NAMALWA (cell line): ENCODE measurements around the gene WDR82.

Experiments
- DNase-seq: peaks from one replicate; pipeline ENCODE4 v3.0.0-alpha.2; 2015; ENCODE audit warnings: low spot score

WDR82 gene

GRCh38 chr3:52238193-52238760, 40.2 kb downstream of the WDR82 start:
- no peak for DNase-seq

- no peak for DNase-seq
These were observed 40.7 kb downstream of the WDR82 start for GRCh38 chr3:52237657-52238172.

GRCh38 chr3:52237006-52237656, 41.3 kb downstream of the WDR82 start:
- no peak for DNase-seq

GRCh38 chr3:52236424-52236886, 42.0 kb downstream of the WDR82 start:
- DNase-seq: no peak

- no peak for DNase-seq
These were observed 43.7 kb downstream of the WDR82 start for GRCh38 chr3:52234516-52235447.

- no peak for DNase-seq
These were observed 44.5 kb downstream of the WDR82 start for GRCh38 chr3:52233968-52234367.

- no peak for DNase-seq
These were observed 45.3 kb downstream of the WDR82 start for GRCh38 chr3:52233108-52233591.

GRCh38 chr3:52232279-52233107, 46.0 kb downstream of the WDR82 start:
- no peak for DNase-seq

GRCh38 chr3:52231502-52232278, 46.8 kb downstream of the WDR82 start:
- peak; percentile 69 for DNase-seq

GRCh38 chr3:52230889-52231499, 47.5 kb downstream of the WDR82 start:
- DNase-seq: no peak

GRCh38 chr3:52230461-52230860, 48.0 kb downstream of the WDR82 start:
- no peak for DNase-seq

- no peak for DNase-seq
These were observed 48.8 kb downstream of the WDR82 start for GRCh38 chr3:52229656-52230055.

- no peak for DNase-seq
These were observed 49.6 kb downstream of the WDR82 start for GRCh38 chr3:52228751-52229291.

GRCh38 chr3:52228266-52228665, 50.2 kb downstream of the WDR82 start:
- DNase-seq: no peak

- no peak for DNase-seq
These were observed 50.7 kb downstream of the WDR82 start for GRCh38 chr3:52227766-52228165.

- no peak for DNase-seq
These were observed 51.3 kb downstream of the WDR82 start for GRCh38 chr3:52227117-52227516.

GRCh38 chr3:52226229-52226817, 52.1 kb downstream of the WDR82 start:
- DNase-seq: peak; percentile 62

GRCh38 chr3:52225452-52226228, 52.8 kb downstream of the WDR82 start, which contains the start of gene TLR9:
Gene TLR9, minus strand, starts transcription at chr3:52225645. Its CDS starts 116 bp downstream, at chr3:52225529.
- peak; percentile 92 for DNase-seq
